Lung (tissue), 12 donors: ENCODE measurements around the gene FGF12. TPM values are rescaled to one million over a fixed set of nuclear protein-coding genes. Genes with fewer than 3 reads are reported as not detected.

Source experiments
- ATAC-seq: fragments of 200-7000 bp; cut with Tn5 transposase; one replicate; pipeline ENCODE4 v1.9.1; 2020; ENCODE audit warnings: moderate number of reproducible peaks; ENCODE audit not compliant: insufficient read depth, low FRiP score
- DNase-seq, 3 donors: peaks; one replicate each; pipeline ENCODE4 v3.0.0-alpha.2; 2013 to 2017
- H3K27ac ChIP-seq, 2 donors: one replicate each; pipeline ENCODE4 v1.5.1; 2013; ENCODE audit warnings: mild to moderate bottlenecking in 2 of 2, moderate library complexity in 2 of 2, control low read depth in 1 of 2, inconsistent platforms in 1 of 2, low read depth in 1 of 2, low read length in 1 of 2
- H3K27me3 ChIP-seq, 3 donors: one replicate each; pipeline ENCODE4 v1.5.1; 2013; ENCODE audit warnings: low read length in 2 of 3; ENCODE audit not compliant: control insufficient read depth in 3 of 3, insufficient read depth in 3 of 3
- H3K36me3 ChIP-seq, 4 donors: one replicate each; pipeline ENCODE4 v1.5.1; 2013; ENCODE audit warnings: low read length in 4 of 4, mild to moderate bottlenecking in 1 of 4, moderate library complexity in 1 of 4; ENCODE audit not compliant: control insufficient read depth in 4 of 4, insufficient read depth in 4 of 4
- H3K4me1 ChIP-seq, 5 donors: one replicate each; pipeline ENCODE4 v1.5.1; 2013; ENCODE audit warnings: low read length in 5 of 5, mild to moderate bottlenecking in 2 of 5, moderate library complexity in 1 of 5; ENCODE audit not compliant: control insufficient read depth in 5 of 5, insufficient read depth in 5 of 5
- H3K4me3 ChIP-seq: one replicate; pipeline ENCODE4 v1.5.1; 2013; ENCODE audit warnings: mild to moderate bottlenecking, control low read depth, moderate library complexity
- H3K9ac ChIP-seq, 2 donors: one replicate each; pipeline ENCODE4 v1.5.1; 2013; ENCODE audit warnings: low read length in 2 of 2, control low read depth in 1 of 2; ENCODE audit not compliant: insufficient read depth in 1 of 2
- H3K9me3 ChIP-seq, 4 donors: one replicate each; pipeline ENCODE4 v1.5.1; 2013; ENCODE audit warnings: low read length in 3 of 4, mild to moderate bottlenecking in 1 of 4, moderate library complexity in 1 of 4; ENCODE audit not compliant: control insufficient read depth in 4 of 4, insufficient read depth in 3 of 4
- WGBS, 2 donors: extraction: QIAGEN DNeasy Blood & Tissue Kit; methylation state at CpG; one replicate each; pipeline ENCODE4 v1.1.7; 2013; 5-methylcytosine and 5-hydroxymethylcytosine counted together
- polyA plus RNA-seq, 2 donors: library from polyadenylated mRNA; stranded (reverse); fragments of 200-250 nt; gene quantifications; one replicate each; pipeline ENCODE4 v1.2.1, GENCODE V29; 2013
- total RNA-seq, 2 donors: library from RNA; depleted of rRNA in 1 of 2; stranded (reverse); fragments of >200 nt in 1 of 2; gene quantifications; one replicate each; pipeline ENCODE4 v1.2.1, GENCODE V29; 2014 to 2021
- TF ChIP-seq, protein P1 (sequence below): IDR thresholded peaks from 2 replicates; pipeline ENCODE4 v1.5.1; 2012; ENCODE audit warnings: mild to moderate bottlenecking; ENCODE audit errors: control extremely low read depth, extremely low read depth
- donor health status: control.
- donor health status: control.
- donor health status: Bipolar disorder and iron deficiency.
- donor health status: healthy.
- donor health status: DM: yes; HTN: yes; CAD: no.

FGF12 gene
- total and polyA plus RNA-seq, 4 donors, result 0.23 to 6.0 (median 1.7) TPM

- H3K4me1 ChIP-seq, result peaks cover 0 to 11% (median 0%) of the 10 kb centered on the region in 5 donors
- no peaks in the 10 kb centered on the region for H3K27me3 ChIP-seq
- no peak overlapping the region for H3K4me3 ChIP-seq
- DNase-seq (no peak), ATAC-seq (no peak)
- no peak overlapping the region for H3K27ac ChIP-seq
- WGBS, 2 donors, result 78 to 90% methylated on average over 3 of the region's 3 CpGs
- TF ChIP-seq, protein P1, sequence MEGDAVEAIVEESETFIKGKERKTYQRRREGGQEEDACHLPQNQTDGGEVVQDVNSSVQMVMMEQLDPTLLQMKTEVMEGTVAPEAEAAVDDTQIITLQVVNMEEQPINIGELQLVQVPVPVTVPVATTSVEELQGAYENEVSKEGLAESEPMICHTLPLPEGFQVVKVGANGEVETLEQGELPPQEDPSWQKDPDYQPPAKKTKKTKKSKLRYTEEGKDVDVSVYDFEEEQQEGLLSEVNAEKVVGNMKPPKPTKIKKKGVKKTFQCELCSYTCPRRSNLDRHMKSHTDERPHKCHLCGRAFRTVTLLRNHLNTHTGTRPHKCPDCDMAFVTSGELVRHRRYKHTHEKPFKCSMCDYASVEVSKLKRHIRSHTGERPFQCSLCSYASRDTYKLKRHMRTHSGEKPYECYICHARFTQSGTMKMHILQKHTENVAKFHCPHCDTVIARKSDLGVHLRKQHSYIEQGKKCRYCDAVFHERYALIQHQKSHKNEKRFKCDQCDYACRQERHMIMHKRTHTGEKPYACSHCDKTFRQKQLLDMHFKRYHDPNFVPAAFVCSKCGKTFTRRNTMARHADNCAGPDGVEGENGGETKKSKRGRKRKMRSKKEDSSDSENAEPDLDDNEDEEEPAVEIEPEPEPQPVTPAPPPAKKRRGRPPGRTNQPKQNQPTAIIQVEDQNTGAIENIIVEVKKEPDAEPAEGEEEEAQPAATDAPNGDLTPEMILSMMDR, result no peak
- no peak overlapping the region for H3K9ac ChIP-seq
- H3K9me3 ChIP-seq, result no peaks in the 10 kb centered on the region
- no peaks in the 10 kb centered on the region for H3K36me3 ChIP-seq
Measured at GRCh38 chr3:192259661-192260060, 467.7 kb downstream of the FGF12 start.

- DNase-seq (no peak), ATAC-seq (no peak)
- Histone ChIP-seq H3K4me1 (peaks cover 0 to 11% (median 0%) of the 10 kb centered on the region in 5 donors), H3K9ac (no peak overlapping the region), H3K36me3 (no peaks in the 10 kb centered on the region), H3K27me3 (no peaks in the 10 kb centered on the region), H3K27ac (no peak overlapping the region), H3K4me3 (no peak overlapping the region), H3K9me3 (no peaks in the 10 kb centered on the region)
- TF ChIP-seq, protein P1, result no peak
- 82 to 93% methylated on average over 6 of the region's 6 CpGs for WGBS, 2 donors
Measured at GRCh38 chr3:192258721-192259120, 468.6 kb downstream of the FGF12 start.

- TF ChIP-seq, protein P1, result no peak
- ATAC-seq (no peak), DNase-seq (no peak)
- Histone ChIP-seq H3K27ac (no peak overlapping the region), H3K9me3 (no peaks in the 10 kb centered on the region), H3K27me3 (no peaks in the 10 kb centered on the region), H3K36me3 (no peaks in the 10 kb centered on the region), H3K4me1 (peaks cover 0 to 6% (median 0%) of the 10 kb centered on the region in 5 donors), H3K9ac (no peak overlapping the region), H3K4me3 (no peak overlapping the region)
- 89% methylated on average over 2 of the region's 2 CpGs for WGBS, 2 donors
Measured at GRCh38 chr3:192255839-192256238, 471.5 kb downstream of the FGF12 start.
